BLaER1 (cell line): ENCODE data around the gene SRGAP2C.
"Not testable (repeated sequence)": the region's sequence is repeated elsewhere in the genome, so short reads cannot be mapped to it uniquely, and the experiment has no call there.

Experiments
- H3K27ac ChIP-seq: shearing (Covaris generic); formaldehyde crosslinking; 2 replicates; pipeline ENCODE4 v1.8.1; 2022
- H3K27me3 ChIP-seq: shearing (Covaris generic); formaldehyde crosslinking; 2 replicates; pipeline ENCODE4 v1.8.1; 2022
- H3K36me3 ChIP-seq: shearing (Covaris generic); formaldehyde crosslinking; 2 replicates; pipeline ENCODE4 v1.8.1; 2022
- H3K4me1 ChIP-seq: shearing (Covaris generic); formaldehyde crosslinking; 2 replicates; pipeline ENCODE4 v1.8.1; 2022
- H3K4me2 ChIP-seq: shearing (Covaris generic); formaldehyde crosslinking; 2 replicates; pipeline ENCODE4 v1.8.1; 2022
- H3K4me3 ChIP-seq: shearing (Covaris generic); formaldehyde crosslinking; 2 replicates; pipeline ENCODE4 v1.8.1; 2022
- H3K9ac ChIP-seq: shearing (Covaris generic); formaldehyde crosslinking; 2 replicates; pipeline ENCODE4 v1.8.1; 2022
- H3K9me3 ChIP-seq: shearing (Covaris generic); formaldehyde crosslinking; 2 replicates; pipeline ENCODE4 v1.8.1; 2022
- H4K20me1 ChIP-seq: shearing (Covaris generic); formaldehyde crosslinking; 2 replicates; pipeline ENCODE4 v1.8.1; 2022

The SRGAP2C gene

DNA sequence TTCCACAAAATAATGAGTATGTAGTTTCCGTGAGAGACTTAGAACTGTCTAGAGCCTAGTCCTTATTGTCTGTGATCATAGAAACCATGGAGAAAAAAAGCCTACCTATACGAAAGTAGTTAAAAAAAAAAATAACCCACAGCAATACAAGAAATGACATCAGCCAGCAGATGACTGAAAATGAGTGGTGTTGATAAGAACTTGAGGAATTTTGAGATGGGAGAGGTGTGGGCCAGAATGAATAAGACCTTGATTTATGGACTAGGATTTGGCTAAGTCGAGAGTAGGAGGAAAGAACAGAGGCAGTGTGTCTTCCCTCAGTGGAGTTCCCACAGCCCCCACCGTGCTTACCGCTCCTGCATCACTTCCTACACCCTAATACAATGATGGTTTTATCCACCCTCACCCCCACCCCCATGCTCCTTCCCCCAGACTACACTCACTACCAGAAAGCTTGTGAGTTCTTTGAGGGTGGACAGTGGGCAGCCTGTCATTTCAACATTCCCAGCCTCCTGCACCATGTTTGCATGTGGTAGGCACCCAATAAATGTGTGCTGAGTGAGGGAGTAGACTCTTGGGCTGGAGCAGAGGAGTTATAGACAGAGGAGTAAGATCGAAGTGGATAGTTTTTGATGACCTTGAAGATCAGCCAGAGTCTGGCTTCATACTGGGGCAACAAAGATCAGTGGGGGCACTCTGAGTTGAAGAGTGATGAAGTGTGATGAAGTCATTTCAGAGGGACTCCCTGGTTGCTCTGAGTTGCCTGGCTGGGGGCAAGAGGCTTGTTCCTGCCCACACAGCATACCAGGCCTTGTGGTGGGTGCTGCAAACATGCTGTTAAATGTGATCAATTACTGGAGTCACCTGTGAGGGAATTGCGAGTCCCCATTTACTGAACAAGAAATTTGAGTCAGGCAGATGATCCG, 21.3 kb downstream of the SRGAP2C start:
- not testable (repeated sequence) for H3K4me3 ChIP-seq, H3K36me3 ChIP-seq, H4K20me1 ChIP-seq, H3K9ac ChIP-seq, H3K27me3 ChIP-seq, H3K27ac ChIP-seq, H3K4me1 ChIP-seq, H3K4me2 ChIP-seq, H3K9me3 ChIP-seq

DNA sequence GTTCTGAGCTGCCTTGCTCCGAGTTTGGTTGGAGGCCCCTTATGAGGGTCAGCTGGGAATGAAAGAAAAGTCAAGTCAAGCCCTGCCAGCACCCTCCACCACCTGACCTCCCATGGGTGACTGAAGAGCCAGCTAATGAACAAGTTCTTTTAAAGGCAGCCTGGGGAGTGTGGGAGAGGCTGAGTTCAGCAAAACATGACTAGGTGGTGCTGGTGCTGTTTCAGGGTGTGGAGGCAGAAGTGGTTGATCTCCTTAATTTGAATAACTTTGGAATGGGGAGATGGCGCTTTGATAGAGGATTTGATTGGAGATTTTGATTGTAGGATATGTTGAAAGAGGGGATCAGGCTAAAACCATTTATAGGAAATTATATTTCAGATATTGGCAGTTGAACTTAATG, 22.6 kb downstream of the SRGAP2C start:
- H4K20me1 ChIP-seq, H3K9me3 ChIP-seq, H3K27ac ChIP-seq, H3K27me3 ChIP-seq, H3K4me2 ChIP-seq, H3K4me1 ChIP-seq, H3K36me3 ChIP-seq, H3K9ac ChIP-seq, H3K4me3 ChIP-seq: not testable (repeated sequence)

DNA sequence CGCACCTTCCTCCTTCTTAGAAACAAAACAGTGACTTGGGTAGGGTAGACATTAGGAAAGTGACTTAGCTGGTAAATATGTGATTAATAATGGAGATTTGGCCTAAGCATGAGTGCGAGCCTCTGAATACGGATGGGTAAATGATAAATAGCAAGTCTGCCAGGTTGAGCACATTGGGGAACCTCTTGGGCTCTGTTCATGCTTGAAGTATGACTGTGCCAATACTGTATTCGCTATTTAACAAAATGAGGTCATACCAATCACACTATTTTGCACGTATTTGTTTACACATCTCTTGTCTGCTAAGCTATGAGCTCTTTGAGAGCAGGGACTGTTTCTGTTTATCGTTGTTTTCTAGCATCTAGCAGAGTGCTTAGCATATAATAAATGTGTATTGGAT, 23.6 kb downstream of the SRGAP2C start:
- not testable (repeated sequence) for H3K9ac ChIP-seq, H3K4me3 ChIP-seq, H3K36me3 ChIP-seq, H4K20me1 ChIP-seq, H3K27ac ChIP-seq, H3K4me2 ChIP-seq, H3K9me3 ChIP-seq, H3K4me1 ChIP-seq, H3K27me3 ChIP-seq

DNA sequence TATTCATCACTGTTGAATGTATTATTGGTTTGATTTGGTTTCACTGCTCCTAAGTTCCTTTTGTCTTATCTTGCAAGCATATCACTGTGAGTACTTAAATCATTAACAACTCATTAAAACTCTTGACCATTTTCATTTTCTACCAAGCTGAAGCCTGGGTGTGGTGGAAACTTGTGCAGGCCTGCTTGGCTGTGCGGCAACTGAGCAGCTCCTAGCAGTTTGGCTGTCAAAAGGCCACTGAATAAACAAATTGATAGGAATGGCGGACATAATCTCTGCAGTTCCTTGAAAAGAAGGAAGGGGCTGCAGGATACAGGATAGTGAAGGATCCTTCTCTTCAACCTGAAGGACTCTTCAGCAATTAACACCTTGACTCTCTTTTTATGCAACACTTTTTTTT, 26.0 kb downstream of the SRGAP2C start:
- not testable (repeated sequence) for H3K27me3 ChIP-seq, H3K4me3 ChIP-seq, H3K9me3 ChIP-seq, H3K4me2 ChIP-seq, H3K27ac ChIP-seq, H3K4me1 ChIP-seq, H4K20me1 ChIP-seq, H3K9ac ChIP-seq, H3K36me3 ChIP-seq

DNA sequence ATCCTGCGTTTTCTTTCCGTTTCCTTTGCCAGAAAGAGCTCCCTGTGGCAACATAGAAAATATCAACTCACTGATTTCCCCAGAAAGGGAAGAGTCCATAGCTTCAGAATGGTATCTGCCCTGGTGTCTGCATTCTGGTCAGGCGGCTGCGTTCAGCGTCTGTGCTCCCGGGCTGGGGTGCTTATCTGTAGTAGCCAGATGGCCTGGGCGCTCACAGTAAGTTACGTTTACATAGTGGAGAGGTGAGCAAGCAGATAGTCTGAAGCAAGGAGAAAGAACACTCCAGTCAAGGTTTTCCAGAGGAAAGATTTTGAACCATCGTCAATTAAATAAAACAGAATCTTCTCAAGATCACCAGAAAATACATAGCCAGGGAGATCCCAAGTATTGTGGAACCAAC, 28.7 kb downstream of the SRGAP2C start:
- H3K9me3 ChIP-seq, H3K4me3 ChIP-seq, H3K9ac ChIP-seq, H3K27ac ChIP-seq, H3K36me3 ChIP-seq, H3K27me3 ChIP-seq, H3K4me1 ChIP-seq, H3K4me2 ChIP-seq, H4K20me1 ChIP-seq: not testable (repeated sequence)

DNA sequence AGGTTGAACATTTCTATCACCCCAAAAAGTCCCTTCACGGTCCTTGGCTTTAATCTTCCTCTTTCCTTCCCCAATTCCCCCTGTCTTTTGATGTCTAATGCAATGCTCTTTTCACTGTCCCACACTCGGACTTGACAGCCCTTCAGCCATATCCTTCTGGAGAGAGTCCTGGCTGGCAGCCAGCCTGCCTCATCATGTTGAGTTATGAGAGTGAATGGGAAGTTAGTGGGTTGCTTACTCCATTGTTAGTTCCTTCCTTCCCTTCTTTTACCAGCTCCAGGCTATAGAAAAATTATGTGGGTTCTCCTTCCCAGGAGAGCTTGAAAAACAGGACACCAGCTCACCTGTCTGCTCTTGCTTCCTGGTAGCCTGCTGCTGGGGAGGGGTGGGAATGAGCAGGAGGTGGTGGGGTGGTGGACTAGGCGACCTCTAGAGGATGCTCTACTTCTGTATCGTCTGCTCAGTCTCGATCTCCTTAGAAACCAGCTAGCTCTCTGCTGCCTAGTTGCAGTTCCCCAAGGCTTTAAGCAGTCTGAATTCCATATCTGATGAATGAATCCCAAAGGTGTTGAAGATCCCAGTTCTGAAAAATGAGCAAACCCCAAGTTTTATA, 29.9 kb downstream of the SRGAP2C start:
- H4K20me1 ChIP-seq, H3K4me3 ChIP-seq, H3K4me2 ChIP-seq, H3K9ac ChIP-seq, H3K27me3 ChIP-seq, H3K27ac ChIP-seq, H3K9me3 ChIP-seq, H3K36me3 ChIP-seq, H3K4me1 ChIP-seq: not testable (repeated sequence)

DNA sequence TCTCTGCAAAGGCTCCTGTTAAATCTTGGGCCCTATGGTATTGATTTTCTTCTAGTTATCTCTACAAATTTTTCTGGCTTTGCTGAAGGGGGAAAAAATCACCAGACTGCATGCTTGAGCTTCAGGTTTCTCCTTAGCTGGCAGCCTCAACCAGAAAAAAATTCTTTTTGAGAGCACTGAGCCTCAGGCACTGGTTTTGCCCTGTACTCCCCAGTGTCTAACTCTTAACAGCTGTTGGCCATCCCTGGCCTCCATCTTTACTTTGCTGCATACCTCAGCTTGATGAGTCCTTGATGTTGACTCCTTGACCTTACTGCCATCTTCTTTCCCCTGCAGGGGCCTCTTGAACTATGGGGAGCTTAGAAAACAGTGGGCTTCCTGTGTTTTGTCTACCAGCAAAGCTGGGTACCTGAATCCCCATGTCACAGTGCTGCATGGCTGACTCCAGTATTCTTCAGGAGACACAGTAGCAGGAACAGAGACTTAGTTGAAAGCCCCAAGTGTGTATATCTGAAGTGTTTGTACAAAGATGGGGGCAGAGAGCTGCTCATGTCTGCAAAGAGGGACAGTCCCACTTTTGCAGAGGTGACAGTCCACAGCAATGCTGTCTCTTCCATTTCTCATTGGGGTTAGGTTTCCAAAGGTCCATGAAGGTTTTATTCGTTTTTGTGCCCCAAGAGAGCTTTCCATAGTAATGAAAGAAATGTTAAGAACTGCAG, 31.1 kb downstream of the SRGAP2C start:
- not testable (repeated sequence) for H3K4me3 ChIP-seq, H3K27me3 ChIP-seq, H3K9me3 ChIP-seq, H3K4me1 ChIP-seq, H3K4me2 ChIP-seq, H3K9ac ChIP-seq, H4K20me1 ChIP-seq, H3K36me3 ChIP-seq, H3K27ac ChIP-seq

DNA sequence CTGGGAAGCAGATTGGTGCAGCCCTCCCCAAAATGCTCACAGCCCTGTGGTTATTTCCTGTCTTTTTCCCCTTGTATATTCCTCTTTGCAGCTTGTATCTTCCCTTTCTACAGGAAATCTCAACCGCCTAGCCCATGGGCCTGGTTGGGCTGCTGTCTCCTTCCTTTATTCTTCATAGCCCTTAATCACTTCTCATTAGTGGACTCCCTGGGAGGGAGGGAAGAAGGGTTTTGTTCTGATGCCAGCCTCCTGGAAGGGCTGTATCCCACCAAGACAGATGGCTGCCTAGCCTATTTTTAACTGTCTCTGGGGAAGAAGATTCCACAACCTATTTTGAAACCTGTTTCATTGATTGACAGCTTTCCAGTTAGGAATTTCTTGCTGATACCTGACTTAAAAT, 31.9 kb downstream of the SRGAP2C start:
- not testable (repeated sequence) for H3K4me3 ChIP-seq, H3K36me3 ChIP-seq, H3K4me2 ChIP-seq, H3K9me3 ChIP-seq, H3K4me1 ChIP-seq, H3K27me3 ChIP-seq, H4K20me1 ChIP-seq, H3K9ac ChIP-seq, H3K27ac ChIP-seq

DNA sequence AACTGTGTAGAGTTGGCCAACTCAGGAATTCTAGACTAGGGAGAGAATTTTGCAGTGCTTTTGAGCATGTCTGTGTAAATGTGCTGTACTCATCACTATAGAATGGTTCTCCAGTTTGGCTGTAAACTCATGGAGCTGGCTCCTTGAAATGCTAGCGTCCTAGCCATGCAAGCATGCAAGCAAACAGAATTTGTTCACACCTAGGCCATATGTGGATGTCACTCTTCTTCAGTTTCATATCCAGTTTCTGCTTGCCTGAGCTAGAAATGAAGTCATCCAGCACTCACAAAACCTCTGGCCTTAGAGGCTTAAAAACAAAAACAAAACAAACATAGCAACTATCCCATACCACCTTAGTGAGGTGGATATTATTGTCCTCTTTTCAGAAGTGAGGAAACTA, 37.0 kb downstream of the SRGAP2C start:
- not testable (repeated sequence) for H3K36me3 ChIP-seq

DNA sequence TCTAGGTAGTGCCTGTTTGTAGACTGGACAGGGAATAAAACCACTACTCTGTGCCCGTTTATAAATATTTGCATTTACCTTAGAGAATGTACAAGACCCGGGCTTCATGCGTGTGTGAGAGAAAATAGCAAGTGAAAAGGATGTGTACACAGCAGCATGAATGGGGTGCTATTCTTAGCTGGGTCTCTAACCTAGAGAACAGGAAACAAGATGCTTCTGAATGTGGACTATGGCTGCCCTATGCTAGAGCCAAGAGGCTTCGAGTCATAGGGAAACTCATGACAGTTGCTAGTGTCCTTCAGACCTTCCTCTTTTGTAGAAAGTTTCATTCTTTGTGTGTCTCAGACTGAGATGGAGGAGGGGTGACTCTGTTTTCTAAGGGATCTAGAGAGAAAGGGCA, 39.9 kb downstream of the SRGAP2C start:
- H3K9ac ChIP-seq, H3K27me3 ChIP-seq, H3K4me1 ChIP-seq, H3K36me3 ChIP-seq, H4K20me1 ChIP-seq, H3K27ac ChIP-seq, H3K4me2 ChIP-seq, H3K9me3 ChIP-seq, H3K4me3 ChIP-seq: not testable (repeated sequence)

More for the DNA sequence above, 37.0 kb downstream of the SRGAP2C start:
- H3K9me3 ChIP-seq, H3K27me3 ChIP-seq, H4K20me1 ChIP-seq, H3K4me1 ChIP-seq, H3K27ac ChIP-seq, H3K4me2 ChIP-seq, H3K9ac ChIP-seq, H3K4me3 ChIP-seq: not testable (repeated sequence)

DNA sequence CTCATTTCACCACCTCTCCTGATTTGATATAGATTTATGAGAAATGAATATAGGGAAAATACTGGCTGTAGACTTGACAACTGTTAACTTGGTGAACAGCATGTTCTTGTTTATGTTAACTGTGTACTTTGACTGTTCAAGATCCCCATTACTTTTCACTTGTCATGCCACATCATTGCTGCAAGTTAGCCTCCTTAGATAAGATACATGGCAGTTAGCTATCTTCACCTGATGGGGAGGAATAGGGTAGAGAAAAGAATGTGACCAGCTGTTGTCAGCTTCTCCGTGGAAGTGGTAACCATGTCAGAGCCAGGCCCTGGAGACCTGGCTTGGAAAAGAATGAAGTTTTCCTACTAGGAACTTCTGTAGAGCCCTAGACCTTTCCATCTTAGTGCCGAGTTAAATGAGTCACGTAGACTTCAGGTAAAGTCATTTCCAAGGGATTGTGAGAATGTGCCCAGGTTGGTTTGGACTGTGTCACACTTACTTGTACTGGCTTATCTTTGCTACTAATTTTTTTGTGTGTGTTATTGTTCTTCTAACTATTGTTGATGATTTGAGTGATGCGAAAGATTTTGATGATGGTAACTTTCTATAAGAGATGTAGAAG, 41.6 kb downstream of the SRGAP2C start:
- H3K9me3 ChIP-seq, H3K27me3 ChIP-seq, H3K27ac ChIP-seq, H3K4me3 ChIP-seq, H3K4me1 ChIP-seq, H4K20me1 ChIP-seq, H3K9ac ChIP-seq, H3K36me3 ChIP-seq, H3K4me2 ChIP-seq: not testable (repeated sequence)

DNA sequence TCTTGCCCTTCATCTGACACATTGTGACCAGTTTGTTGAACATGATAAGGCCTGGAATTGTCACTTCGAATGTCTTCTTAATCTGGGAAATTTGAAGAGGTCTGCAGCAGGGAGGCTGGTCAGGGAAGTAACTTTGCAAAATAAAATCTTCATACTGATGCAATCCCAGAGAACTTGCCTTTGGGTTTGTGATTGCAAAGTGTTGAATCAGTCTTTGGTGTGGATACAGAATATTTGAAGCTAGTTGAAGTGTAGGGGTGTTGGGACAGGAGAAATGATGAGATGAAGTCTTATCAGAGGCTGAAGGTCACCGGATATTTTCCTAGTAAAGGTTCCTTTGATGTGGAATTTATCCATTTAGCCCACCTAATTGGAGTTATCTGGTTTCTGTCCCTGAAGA, 42.1 kb downstream of the SRGAP2C start:
- not testable (repeated sequence) for H3K27me3 ChIP-seq, H3K4me3 ChIP-seq, H3K4me2 ChIP-seq, H3K9me3 ChIP-seq, H3K4me1 ChIP-seq, H3K27ac ChIP-seq, H4K20me1 ChIP-seq, H3K36me3 ChIP-seq, H3K9ac ChIP-seq

DNA sequence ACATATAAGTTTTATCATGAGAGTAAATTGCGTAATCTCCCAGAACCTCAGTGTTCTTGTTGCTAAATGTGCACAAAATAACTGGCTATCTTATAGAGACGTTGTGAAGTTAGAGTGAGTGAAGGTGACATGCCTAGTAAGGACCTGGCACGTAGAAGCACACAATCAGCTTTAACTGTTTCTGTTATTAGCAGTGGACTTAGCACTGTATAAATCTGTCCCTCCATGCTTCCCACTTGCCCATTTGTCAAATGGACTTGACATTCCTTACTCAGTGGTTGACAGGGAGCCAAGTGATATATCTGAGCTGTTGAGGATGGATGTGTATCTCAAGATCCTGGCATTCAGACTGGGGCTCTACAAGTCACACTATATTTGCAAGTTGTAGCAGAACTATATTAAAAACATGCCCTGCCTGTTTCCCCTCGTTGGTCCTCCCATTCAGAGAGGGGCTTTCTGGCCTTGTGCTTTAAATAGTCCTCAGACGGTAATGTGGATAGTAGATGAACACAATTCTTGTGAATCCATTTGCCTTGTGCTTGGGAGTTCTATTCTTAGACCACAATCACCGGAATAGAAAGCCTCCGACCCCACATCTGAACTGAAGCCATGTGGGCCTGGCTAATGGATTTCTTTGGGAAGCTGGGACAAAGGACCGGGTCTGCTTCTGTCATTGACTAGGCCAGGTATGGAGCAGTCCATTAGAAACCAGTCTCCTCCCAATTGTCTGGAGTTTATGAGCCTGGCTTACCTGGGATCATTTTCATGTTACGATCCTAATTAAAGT, 43.0 kb downstream of the SRGAP2C start:
- not testable (repeated sequence) for H3K4me1 ChIP-seq, H3K36me3 ChIP-seq, H3K27me3 ChIP-seq, H3K4me3 ChIP-seq, H3K9me3 ChIP-seq, H4K20me1 ChIP-seq, H3K4me2 ChIP-seq, H3K27ac ChIP-seq, H3K9ac ChIP-seq

DNA sequence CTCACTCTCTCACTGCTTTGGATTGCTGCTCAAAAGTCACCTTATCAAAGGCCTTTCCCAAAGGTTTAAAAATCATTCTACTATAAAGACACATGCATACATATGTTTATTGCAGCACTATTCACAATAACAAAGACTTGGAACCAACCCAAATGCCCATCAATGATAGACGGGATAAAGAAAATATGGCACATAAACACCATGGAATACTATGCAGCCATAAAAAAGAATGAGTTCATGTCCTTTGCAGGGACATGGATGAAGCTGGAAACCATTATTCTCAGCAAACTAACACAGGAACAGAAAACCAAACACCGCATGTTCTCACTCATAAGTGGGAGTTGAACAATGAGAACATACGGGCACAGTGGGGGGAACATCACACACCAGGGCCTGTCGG, 45.9 kb downstream of the SRGAP2C start:
- H3K9me3 ChIP-seq, H3K27ac ChIP-seq, H3K4me1 ChIP-seq, H3K27me3 ChIP-seq, H3K36me3 ChIP-seq, H3K9ac ChIP-seq, H3K4me2 ChIP-seq, H4K20me1 ChIP-seq, H3K4me3 ChIP-seq: not testable (repeated sequence)
